Fibroblast of lung (primary cell): ENCODE results near the gene ADCY9.
"Not testable (repeated sequence)": the region's sequence is repeated elsewhere in the genome, so short reads cannot be mapped to it uniquely, and the experiment has no call there.

Source experiments
- EZH2 ChIP-seq: IDR thresholded peaks from 2 replicates; pipeline ENCODE4 v1.5.1; 2012; ENCODE audit warnings: low read length, control low read depth, mild to moderate bottlenecking; ENCODE audit errors: missing control alignments
- TF ChIP-seq, protein P1 (sequence below), 2 donors: IDR thresholded peaks in 1 of 2; conservative IDR thresholded peaks in 1 of 2; 1 replicate in 1 of 2; 2 replicates in 1 of 2; pipeline ENCODE4 v1.5.1; 2011 to 2012; ENCODE audit warnings: low read length in 2 of 2, control low read depth in 1 of 2, inconsistent platforms in 1 of 2, low read depth in 1 of 2, mild to moderate bottlenecking in 1 of 2

GRCh38 chr16:4036952-4037351, 79.3 kb downstream of the ADCY9 start:
- TF ChIP-seq, protein P1, sequence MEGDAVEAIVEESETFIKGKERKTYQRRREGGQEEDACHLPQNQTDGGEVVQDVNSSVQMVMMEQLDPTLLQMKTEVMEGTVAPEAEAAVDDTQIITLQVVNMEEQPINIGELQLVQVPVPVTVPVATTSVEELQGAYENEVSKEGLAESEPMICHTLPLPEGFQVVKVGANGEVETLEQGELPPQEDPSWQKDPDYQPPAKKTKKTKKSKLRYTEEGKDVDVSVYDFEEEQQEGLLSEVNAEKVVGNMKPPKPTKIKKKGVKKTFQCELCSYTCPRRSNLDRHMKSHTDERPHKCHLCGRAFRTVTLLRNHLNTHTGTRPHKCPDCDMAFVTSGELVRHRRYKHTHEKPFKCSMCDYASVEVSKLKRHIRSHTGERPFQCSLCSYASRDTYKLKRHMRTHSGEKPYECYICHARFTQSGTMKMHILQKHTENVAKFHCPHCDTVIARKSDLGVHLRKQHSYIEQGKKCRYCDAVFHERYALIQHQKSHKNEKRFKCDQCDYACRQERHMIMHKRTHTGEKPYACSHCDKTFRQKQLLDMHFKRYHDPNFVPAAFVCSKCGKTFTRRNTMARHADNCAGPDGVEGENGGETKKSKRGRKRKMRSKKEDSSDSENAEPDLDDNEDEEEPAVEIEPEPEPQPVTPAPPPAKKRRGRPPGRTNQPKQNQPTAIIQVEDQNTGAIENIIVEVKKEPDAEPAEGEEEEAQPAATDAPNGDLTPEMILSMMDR (conservative IDR thresholded peaks at IDR 0.05 in 1 of 2, IDR thresholded peaks at IDR 0.05 in 1 of 2; ENCODE audit: low read depth in 1 of 2, low read length in 2 of 2): not testable (repeated sequence)
- not testable (repeated sequence) for TF ChIP-seq EZH2
